ENCODE data around the gene RPS6KA5. TPM values are rescaled to one million over a fixed set of nuclear protein-coding genes. Genes with fewer than 3 reads are reported as not detected.

The RPS6KA5 gene
- total RNA-seq, 5 donors from 2014 or later (not counting 1 experiment from before 2014, with no cell fraction given), result 28.8 to 39.8 (median 35.3) TPM

GRCh38 chr14:90809530-90810312 lies 250.7 kb downstream of the RPS6KA5 start:
- H3K27me3 Mint-ChIP-seq, result no peaks in the 10 kb centered on the region
- H3K27ac Mint-ChIP-seq, result no peak overlapping the region
- H3K36me3 Mint-ChIP-seq, result no peaks in the 10 kb centered on the region
- H3K9me3 ChIP-seq, result no peaks in the 10 kb centered on the region
- no peak overlapping the region for H3K4me3 Mint-ChIP-seq
- no peak overlapping the region for H3K4me3 ChIP-seq (ENCODE audit: control insufficient read depth in 1 of 2, extremely low read depth in 1 of 2, low read length in 1 of 2)
- DNase-seq, result no peak
- H3K4me1 Mint-ChIP-seq, result peaks cover 0 to 1% (median 0%) of the 10 kb centered on the region in 3 donors
- H3K36me3 ChIP-seq (ENCODE audit: control insufficient read depth in 2 of 2, extremely low read depth in 1 of 2, insufficient read depth in 1 of 2, low read length in 1 of 2), result no peaks in the 10 kb centered on the region
- no peak for ATAC-seq (replicated peaks in 1 of 4)
- H3K9me3 Mint-ChIP-seq, result no peaks in the 10 kb centered on the region
- H3K27me3 ChIP-seq (replicated peaks in 1 of 2; ENCODE audit: control insufficient read depth in 2 of 2, extremely low read depth in 1 of 2, insufficient read depth in 2 of 2, low read length in 1 of 2), result peaks cover 0 to under 1% of the 10 kb centered on the region in 2 experiments
- no peak overlapping the region for H3K27ac ChIP-seq (ENCODE audit: low read length)
- WGBS (ENCODE audit: insufficient coverage), result 92% methylated on average over 2 of the region's 7 CpGs
- H3K4me1 ChIP-seq (ENCODE audit: control insufficient read depth in 1 of 2, extremely low read depth in 1 of 2, insufficient read depth in 2 of 2, low read length in 2 of 2), result no peaks in the 10 kb centered on the region
- CTCF ChIA-PET, result no interaction called here
- POLR2A ChIA-PET, result no interaction called here

GRCh38 chr14:90808759-90809529 lies 251.5 kb downstream of the RPS6KA5 start:
- Histone ChIP-seq H3K4me1 (ENCODE audit: control insufficient read depth in 1 of 2, extremely low read depth in 1 of 2, insufficient read depth in 2 of 2, low read length in 2 of 2) (no peaks in the 10 kb centered on the region), H3K27me3 (replicated peaks in 1 of 2; ENCODE audit: control insufficient read depth in 2 of 2, extremely low read depth in 1 of 2, insufficient read depth in 2 of 2, low read length in 1 of 2) (peaks cover 0 to 3% of the 10 kb centered on the region in 2 experiments), H3K9me3 (no peaks in the 10 kb centered on the region), H3K36me3 (ENCODE audit: control insufficient read depth in 2 of 2, extremely low read depth in 1 of 2, insufficient read depth in 1 of 2, low read length in 1 of 2) (no peaks in the 10 kb centered on the region), H3K4me3 (ENCODE audit: control insufficient read depth in 1 of 2, extremely low read depth in 1 of 2, low read length in 1 of 2) (no peak overlapping the region), H3K27ac (ENCODE audit: low read length) (no peak overlapping the region)
- Mint-ChIP-seq H3K36me3 (no peaks in the 10 kb centered on the region), H3K4me1 (peaks cover 0 to 1% (median 0%) of the 10 kb centered on the region in 3 donors), H3K27me3 (no peaks in the 10 kb centered on the region), H3K9me3 (no peaks in the 10 kb centered on the region), H3K27ac (no peak overlapping the region), H3K4me3 (no peak overlapping the region)
- ATAC-seq (replicated peaks in 1 of 4) (no peak), DNase-seq (no peak)
- ChIA-PET CTCF (no interaction called here), POLR2A (no interaction called here)
- WGBS (ENCODE audit: insufficient coverage), result 84% methylated on average over 8 of the region's 15 CpGs

GRCh38 chr14:90807060-90807459 lies 253.4 kb downstream of the RPS6KA5 start:
- Mint-ChIP-seq H3K27ac (no peak overlapping the region), H3K4me3 (no peak overlapping the region), H3K9me3 (no peaks in the 10 kb centered on the region), H3K27me3 (no peaks in the 10 kb centered on the region), H3K36me3 (no peaks in the 10 kb centered on the region), H3K4me1 (peaks cover 0 to 3% (median 0%) of the 10 kb centered on the region in 3 donors)
- ChIA-PET POLR2A (no interaction called here), CTCF (no interaction called here)
- Histone ChIP-seq H3K27me3 (replicated peaks in 1 of 2; ENCODE audit: control insufficient read depth in 2 of 2, extremely low read depth in 1 of 2, insufficient read depth in 2 of 2, low read length in 1 of 2) (peaks cover 0 to 3% of the 10 kb centered on the region in 2 experiments), H3K4me3 (ENCODE audit: control insufficient read depth in 1 of 2, extremely low read depth in 1 of 2, low read length in 1 of 2) (no peak overlapping the region), H3K9me3 (no peaks in the 10 kb centered on the region), H3K36me3 (ENCODE audit: control insufficient read depth in 2 of 2, extremely low read depth in 1 of 2, insufficient read depth in 1 of 2, low read length in 1 of 2) (no peaks in the 10 kb centered on the region), H3K27ac (ENCODE audit: low read length) (no peak overlapping the region), H3K4me1 (ENCODE audit: control insufficient read depth in 1 of 2, extremely low read depth in 1 of 2, insufficient read depth in 2 of 2, low read length in 2 of 2) (no peaks in the 10 kb centered on the region)
- WGBS (ENCODE audit: insufficient coverage), result 88% methylated on average over 6 of the region's 6 CpGs
- DNase-seq (no peak), ATAC-seq (replicated peaks in 1 of 4) (no peak)

GRCh38 chr14:90805662-90806540 lies 254.5 kb downstream of the RPS6KA5 start:
- no peak overlapping the region for H3K27ac ChIP-seq (ENCODE audit: low read length)
- CTCF ChIA-PET, result no interaction called here
- H3K4me3 ChIP-seq (ENCODE audit: control insufficient read depth in 1 of 2, extremely low read depth in 1 of 2, low read length in 1 of 2), result no peak overlapping the region
- 96% methylated on average over 15 of the region's 21 CpGs for WGBS (ENCODE audit: insufficient coverage)
- POLR2A ChIA-PET, result no interaction called here
- H3K27ac Mint-ChIP-seq, result no peak overlapping the region
- DNase-seq, result no peak
- no peaks in the 10 kb centered on the region for H3K36me3 Mint-ChIP-seq
- peaks cover 0 to 7% of the 10 kb centered on the region in 2 experiments for H3K4me1 ChIP-seq (ENCODE audit: control insufficient read depth in 1 of 2, extremely low read depth in 1 of 2, insufficient read depth in 2 of 2, low read length in 2 of 2)
- H3K36me3 ChIP-seq (ENCODE audit: control insufficient read depth in 2 of 2, extremely low read depth in 1 of 2, insufficient read depth in 1 of 2, low read length in 1 of 2), result no peaks in the 10 kb centered on the region
- no peak for ATAC-seq (replicated peaks in 1 of 4)
- H3K4me1 Mint-ChIP-seq, result peaks cover 5 to 10% (median 8%) of the 10 kb centered on the region in 3 donors
- H3K27me3 ChIP-seq (replicated peaks in 1 of 2; ENCODE audit: control insufficient read depth in 2 of 2, extremely low read depth in 1 of 2, insufficient read depth in 2 of 2, low read length in 1 of 2), result peaks cover 0 to 3% of the 10 kb centered on the region in 2 experiments
- peaks cover 0 to 4% (median 0%) of the 10 kb centered on the region in 3 donors for H3K9me3 Mint-ChIP-seq
- H3K4me3 Mint-ChIP-seq, result no peak overlapping the region
- H3K9me3 ChIP-seq, result no peaks in the 10 kb centered on the region
- no peaks in the 10 kb centered on the region for H3K27me3 Mint-ChIP-seq

- H3K36me3 ChIP-seq (ENCODE audit: control insufficient read depth in 2 of 2, extremely low read depth in 1 of 2, insufficient read depth in 1 of 2, low read length in 1 of 2), result no peaks in the 10 kb centered on the region
- H3K4me1 ChIP-seq (ENCODE audit: control insufficient read depth in 1 of 2, extremely low read depth in 1 of 2, insufficient read depth in 2 of 2, low read length in 2 of 2), result peaks cover 0 to 7% of the 10 kb centered on the region in 2 experiments
- Mint-ChIP-seq H3K4me1 (peaks cover 6 to 15% (median 10%) of the 10 kb centered on the region in 3 donors), H3K27ac (no peak overlapping the region), H3K27me3 (no peaks in the 10 kb centered on the region), H3K4me3 (no peak overlapping the region), H3K9me3 (peaks cover 0 to 4% (median 0%) of the 10 kb centered on the region in 3 donors), H3K36me3 (no peaks in the 10 kb centered on the region)
- CTCF ChIA-PET, result no interaction called here
- peaks cover 0 to 3% of the 10 kb centered on the region in 2 experiments for H3K27me3 ChIP-seq (replicated peaks in 1 of 2; ENCODE audit: control insufficient read depth in 2 of 2, extremely low read depth in 1 of 2, insufficient read depth in 2 of 2, low read length in 1 of 2)
- POLR2A ChIA-PET, result no interaction called here
- H3K27ac ChIP-seq (ENCODE audit: low read length), result no peak overlapping the region
- DNase-seq (no peak), ATAC-seq (replicated peaks in 1 of 4) (no peak)
- 98% methylated on average over 13 of the region's 13 CpGs for WGBS (ENCODE audit: insufficient coverage)
- no peaks in the 10 kb centered on the region for H3K9me3 ChIP-seq
- no peak overlapping the region for H3K4me3 ChIP-seq (ENCODE audit: control insufficient read depth in 1 of 2, extremely low read depth in 1 of 2, low read length in 1 of 2)
Observed at GRCh38 chr14:90805084-90805391, 255.4 kb downstream of the RPS6KA5 start.
